OCI-LY1 (cell line): ENCODE data around the gene ZC3H13.

ENCODE experiments used
- EZH2 ChIP-seq: fragments of 200-600 bp; sonication (generic), shearing (Covaris generic); IDR thresholded peaks from 2 replicates; pipeline ENCODE4 v1.8.0; 2017; ENCODE audit warnings: borderline replicate concordance, mixed run types, mild to moderate bottlenecking, antibody characterized with exemption, low read length, moderate library complexity, mixed read lengths
- TF ChIP-seq, protein P1 (sequence below): fragments of 200-600 bp; sonication (generic), shearing (Covaris generic); IDR thresholded peaks from 2 replicates; pipeline ENCODE4 v1.5.1; 2017; ENCODE audit warnings: mild to moderate bottlenecking, antibody characterized with exemption, low read length, moderate library complexity, mixed read lengths

DNA sequence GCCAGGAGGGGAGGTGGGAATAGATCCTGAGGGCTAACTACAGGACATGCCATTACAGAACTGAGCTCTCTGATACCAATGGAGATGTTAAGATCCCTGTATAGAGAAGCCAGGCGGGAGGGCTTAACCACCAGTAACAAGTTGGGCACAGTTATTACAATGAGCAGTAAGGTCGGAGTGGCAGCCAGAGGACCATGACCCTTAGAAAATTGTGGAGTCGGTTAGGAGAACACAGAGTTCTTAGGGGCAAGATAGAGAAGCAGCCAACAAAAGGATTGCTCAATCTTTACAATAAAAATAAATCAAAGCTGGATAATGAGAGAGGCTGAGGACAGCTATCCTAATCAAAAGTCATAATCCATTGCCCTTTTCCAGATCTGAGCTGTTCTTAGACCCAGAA, 41.9 kb upstream of the ZC3H13 start:
- TF ChIP-seq, protein P1, sequence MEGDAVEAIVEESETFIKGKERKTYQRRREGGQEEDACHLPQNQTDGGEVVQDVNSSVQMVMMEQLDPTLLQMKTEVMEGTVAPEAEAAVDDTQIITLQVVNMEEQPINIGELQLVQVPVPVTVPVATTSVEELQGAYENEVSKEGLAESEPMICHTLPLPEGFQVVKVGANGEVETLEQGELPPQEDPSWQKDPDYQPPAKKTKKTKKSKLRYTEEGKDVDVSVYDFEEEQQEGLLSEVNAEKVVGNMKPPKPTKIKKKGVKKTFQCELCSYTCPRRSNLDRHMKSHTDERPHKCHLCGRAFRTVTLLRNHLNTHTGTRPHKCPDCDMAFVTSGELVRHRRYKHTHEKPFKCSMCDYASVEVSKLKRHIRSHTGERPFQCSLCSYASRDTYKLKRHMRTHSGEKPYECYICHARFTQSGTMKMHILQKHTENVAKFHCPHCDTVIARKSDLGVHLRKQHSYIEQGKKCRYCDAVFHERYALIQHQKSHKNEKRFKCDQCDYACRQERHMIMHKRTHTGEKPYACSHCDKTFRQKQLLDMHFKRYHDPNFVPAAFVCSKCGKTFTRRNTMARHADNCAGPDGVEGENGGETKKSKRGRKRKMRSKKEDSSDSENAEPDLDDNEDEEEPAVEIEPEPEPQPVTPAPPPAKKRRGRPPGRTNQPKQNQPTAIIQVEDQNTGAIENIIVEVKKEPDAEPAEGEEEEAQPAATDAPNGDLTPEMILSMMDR = no peak
- no peak for TF ChIP-seq EZH2
